Mucosa of rectum (tissue), 2 donors: ENCODE measurements around the gene CDC14B.
"Not testable (repeated sequence)": the region's sequence is repeated elsewhere in the genome, so short reads cannot be mapped to it uniquely, and the experiment has no call there.

Source experiments
- H3K27ac ChIP-seq, 2 donors: one replicate each; pipeline ENCODE4 v1.7.0; 2013; ENCODE audit warnings: inconsistent platforms in 2 of 2, low read depth in 2 of 2, low read length in 2 of 2
- H3K27me3 ChIP-seq, 2 donors: one replicate each; pipeline ENCODE4 v1.7.0; 2013; ENCODE audit warnings: low read length in 2 of 2; ENCODE audit not compliant: control insufficient read depth in 2 of 2, insufficient read depth in 2 of 2
- H3K36me3 ChIP-seq, 2 donors: one replicate each; pipeline ENCODE4 v1.7.0; 2013; ENCODE audit warnings: low read length in 2 of 2; ENCODE audit not compliant: control insufficient read depth in 2 of 2, insufficient read depth in 2 of 2
- H3K4me1 ChIP-seq, 2 donors: one replicate each; pipeline ENCODE4 v1.7.0; 2013; ENCODE audit warnings: low read length in 2 of 2, mild to moderate bottlenecking in 1 of 2; ENCODE audit not compliant: control insufficient read depth in 2 of 2, insufficient read depth in 2 of 2
- H3K4me3 ChIP-seq, 2 donors: one replicate each; pipeline ENCODE4 v1.7.0; 2013; ENCODE audit warnings: low read length in 2 of 2
- H3K9ac ChIP-seq, 2 donors: one replicate each; pipeline ENCODE4 v1.7.0; 2013; ENCODE audit warnings: low read length in 2 of 2, low read depth in 1 of 2, mild to moderate bottlenecking in 1 of 2
- H3K9me3 ChIP-seq, 2 donors: one replicate each; pipeline ENCODE4 v1.7.0; 2013; ENCODE audit warnings: low read length in 2 of 2; ENCODE audit not compliant: control insufficient read depth in 2 of 2
- donor health status: healthy.
- donor health status: Normal muscosa, but diverticular disease.

Gene CDC14B

DNA sequence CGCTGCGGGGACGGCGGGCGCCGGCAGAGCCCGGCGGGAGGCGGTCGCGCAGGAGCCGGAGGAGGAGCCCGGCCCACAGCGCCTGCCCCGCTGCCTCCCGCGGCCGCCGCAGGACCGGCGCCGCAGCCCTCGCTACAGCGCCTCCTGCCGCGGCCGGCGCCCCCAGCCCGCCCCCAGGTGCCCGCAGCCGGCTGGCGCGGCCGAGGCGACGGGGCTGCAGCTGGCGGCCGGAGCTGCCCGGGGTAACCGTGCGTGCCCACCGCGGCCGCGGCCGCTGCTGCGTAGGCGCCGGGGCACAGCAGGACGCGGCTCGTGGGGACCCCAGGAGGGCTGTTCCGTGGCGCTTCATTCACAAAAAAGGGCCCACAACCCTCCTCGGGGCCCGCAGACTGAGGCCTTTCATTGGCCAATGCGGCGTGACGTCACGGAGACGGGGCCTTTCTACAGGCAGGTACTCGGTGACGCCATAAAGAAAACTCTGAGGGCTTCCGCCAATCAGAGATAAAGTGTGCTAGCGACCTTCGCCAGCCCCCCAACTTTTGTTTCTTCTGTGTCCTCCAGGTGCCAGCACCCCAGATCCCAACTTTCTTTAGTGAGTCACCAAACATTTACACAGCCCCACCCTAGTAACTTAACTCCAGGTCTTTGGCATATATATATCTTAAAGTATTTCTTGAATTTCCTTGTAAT is at the start of gene CDC14B:
Gene CDC14B, minus strand, starts transcription at position 353 of the 690 bp plus-strand sequence. CDS start 465 bp downstream, outside the sequence.
- Histone ChIP-seq H3K27ac (peak within 1 kb of the TSS; percentile 48 to 56), H3K4me1 (peaks cover 0 to 4% of the 10 kb centered on the region in 2 donors), H3K9me3 (no peaks in the 10 kb centered on the region), H3K36me3 (no peaks in the 10 kb centered on the region), H3K27me3 (no peaks in the 10 kb centered on the region), H3K9ac (peak within 1 kb of the TSS; percentile 47 to 61), H3K4me3 (peak within 1 kb of the TSS; percentile 75 to 76)

DNA sequence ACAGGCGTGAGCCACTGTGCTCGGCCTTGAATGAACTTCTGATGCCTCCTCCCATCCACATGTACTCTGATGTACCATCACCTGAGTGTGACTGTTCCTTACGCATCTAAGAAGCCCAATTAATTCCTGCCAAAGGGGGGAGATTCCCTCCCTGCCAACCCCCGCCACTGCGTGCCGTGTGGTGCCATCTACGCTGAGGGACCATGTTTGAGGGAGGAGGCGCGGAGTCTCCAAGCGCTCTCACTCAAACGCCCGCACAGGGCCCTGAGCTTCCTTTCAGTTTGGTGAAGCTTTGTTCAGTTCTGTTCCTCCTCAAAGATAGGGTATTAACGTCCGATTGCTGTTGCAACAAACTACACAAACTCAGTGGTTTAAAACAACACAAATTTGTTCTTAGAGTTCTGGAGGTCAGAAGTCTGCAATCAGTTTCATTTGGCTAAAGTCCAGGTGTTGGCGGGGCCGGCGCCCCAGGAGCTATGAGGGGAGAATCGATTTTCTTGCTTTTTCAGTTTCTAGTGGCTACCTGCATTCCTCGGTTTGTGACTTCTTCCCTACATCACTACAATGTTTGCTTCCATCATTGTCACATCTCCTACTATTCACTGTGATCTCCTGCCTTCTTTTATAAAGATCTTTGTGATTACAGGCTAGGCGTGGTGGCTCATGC is 49.4 kb upstream of the CDC14B start:
- H3K9me3 ChIP-seq = no peaks in the 10 kb centered on the region
- H3K36me3 ChIP-seq = no peaks in the 10 kb centered on the region
- no peak overlapping the region for H3K4me3 ChIP-seq
- no peaks in the 10 kb centered on the region for H3K27me3 ChIP-seq
- H3K9ac ChIP-seq = no peak overlapping the region
- H3K27ac ChIP-seq = no peak overlapping the region
- no peaks in the 10 kb centered on the region for H3K4me1 ChIP-seq

DNA sequence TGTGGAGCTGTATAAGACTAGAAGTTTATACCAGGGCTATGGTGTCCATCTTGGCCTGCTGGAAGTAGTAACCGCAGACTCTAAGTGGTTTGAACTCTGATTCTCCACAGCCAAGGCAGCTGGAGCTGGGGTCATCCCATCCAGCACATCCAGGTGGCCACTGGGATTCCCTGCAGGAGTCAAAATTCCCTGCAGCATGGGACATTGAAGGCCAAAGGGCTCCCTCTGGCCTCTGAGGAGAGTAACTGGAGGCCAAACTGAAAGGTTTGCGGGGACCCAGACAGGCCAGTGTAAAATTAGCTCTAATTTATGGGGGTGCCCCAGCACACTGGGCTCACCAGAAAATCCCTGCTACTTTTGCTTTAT is 47.7 kb upstream of the CDC14B start:
- no peak overlapping the region for H3K9ac ChIP-seq
- no peaks in the 10 kb centered on the region for H3K27me3 ChIP-seq
- no peak overlapping the region for H3K4me3 ChIP-seq
- H3K9me3 ChIP-seq = no peaks in the 10 kb centered on the region
- H3K27ac ChIP-seq = no peak overlapping the region
- no peaks in the 10 kb centered on the region for H3K4me1 ChIP-seq
- H3K36me3 ChIP-seq = no peaks in the 10 kb centered on the region

DNA sequence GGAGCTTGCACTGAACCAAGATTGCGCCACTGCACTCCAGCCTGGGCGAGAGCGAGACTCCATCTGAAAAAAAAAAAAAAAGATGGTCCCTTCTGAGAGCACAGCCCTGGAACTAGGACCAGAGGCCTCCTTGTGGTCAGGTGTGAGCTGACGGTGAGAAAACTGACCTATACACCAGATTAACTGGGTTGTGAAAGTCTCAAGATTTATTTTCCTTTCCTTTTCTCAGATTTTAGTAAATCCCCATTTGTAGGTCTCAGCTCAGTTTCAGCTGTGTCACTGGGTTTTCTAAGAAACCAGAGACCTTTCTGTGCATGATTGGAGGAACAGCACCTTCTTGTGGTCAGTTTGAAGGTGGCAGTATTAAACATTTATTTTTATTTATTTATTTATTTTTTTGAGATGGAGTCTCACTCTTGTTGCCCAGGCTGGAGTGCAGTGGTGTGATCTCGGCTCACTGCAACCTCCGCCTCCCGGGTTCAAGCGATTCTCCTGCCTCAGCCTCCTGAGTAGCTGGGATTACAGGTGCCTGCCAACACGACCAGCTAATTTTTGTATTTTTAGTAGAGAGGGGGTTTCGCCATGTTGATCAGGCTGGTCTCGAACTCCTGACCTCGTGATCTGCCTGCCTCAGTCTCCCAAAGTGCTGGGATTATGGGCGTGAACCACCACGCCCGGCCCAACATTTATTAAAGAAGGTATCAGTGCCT is 47.2 kb upstream of the CDC14B start:
- H3K9ac ChIP-seq, H3K36me3 ChIP-seq, H3K27ac ChIP-seq, H3K27me3 ChIP-seq, H3K9me3 ChIP-seq, H3K4me3 ChIP-seq, H3K4me1 ChIP-seq: not testable (repeated sequence)

DNA sequence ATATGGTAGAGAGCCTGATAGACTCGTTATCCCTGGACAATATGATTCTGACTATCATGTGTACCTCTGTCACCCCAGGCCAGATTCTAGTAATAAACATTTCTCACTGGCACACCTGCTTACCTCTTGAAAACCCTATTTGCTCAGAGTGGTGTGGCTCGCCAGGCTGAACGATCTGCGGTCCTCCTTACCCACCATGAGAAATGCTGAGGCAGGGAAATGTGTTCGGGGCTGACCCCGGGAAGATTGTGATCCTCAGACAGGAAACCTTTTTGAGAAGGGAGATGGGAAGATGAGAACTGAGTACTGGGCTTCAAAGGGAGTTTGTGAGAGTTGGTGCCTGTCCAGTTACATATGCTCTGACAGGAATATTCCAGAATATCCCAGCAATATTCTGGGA is 46.1 kb upstream of the CDC14B start:
- no peak overlapping the region for H3K9ac ChIP-seq
- H3K4me1 ChIP-seq = no peaks in the 10 kb centered on the region
- H3K27me3 ChIP-seq = no peaks in the 10 kb centered on the region
- H3K9me3 ChIP-seq = no peaks in the 10 kb centered on the region
- no peak overlapping the region for H3K4me3 ChIP-seq
- H3K27ac ChIP-seq = no peak overlapping the region
- no peaks in the 10 kb centered on the region for H3K36me3 ChIP-seq

DNA sequence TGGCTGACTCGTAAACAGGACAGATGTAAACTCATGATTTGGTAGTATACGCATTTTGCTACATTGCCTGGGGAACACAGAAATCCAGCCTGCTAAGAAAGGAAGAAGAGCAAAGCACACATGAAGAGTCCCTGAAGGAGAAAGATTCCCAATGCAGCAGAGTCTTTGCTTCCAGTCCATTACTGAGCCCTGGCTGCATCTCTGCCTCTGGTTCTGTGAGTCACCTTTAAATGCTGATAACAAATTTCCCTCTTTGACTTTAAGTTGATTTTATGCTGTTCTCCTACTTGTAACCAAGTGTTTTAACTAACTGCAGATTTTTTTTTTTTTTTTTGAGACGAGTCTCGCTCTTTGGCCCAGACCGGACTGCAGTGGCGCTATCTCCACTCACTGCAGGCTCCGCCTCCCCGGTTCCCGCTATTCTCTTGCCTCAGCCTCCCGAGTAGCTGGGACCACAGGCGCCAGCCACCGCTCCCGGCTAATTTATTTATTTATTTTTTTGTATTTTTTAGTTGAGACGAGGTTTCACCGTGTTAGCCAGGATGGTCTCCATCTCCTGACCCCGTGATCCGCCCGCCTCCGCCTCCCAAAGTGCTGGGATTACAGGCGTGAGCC is 44.0 kb upstream of the CDC14B start:
- H3K4me3 ChIP-seq = no peak overlapping the region

DNA sequence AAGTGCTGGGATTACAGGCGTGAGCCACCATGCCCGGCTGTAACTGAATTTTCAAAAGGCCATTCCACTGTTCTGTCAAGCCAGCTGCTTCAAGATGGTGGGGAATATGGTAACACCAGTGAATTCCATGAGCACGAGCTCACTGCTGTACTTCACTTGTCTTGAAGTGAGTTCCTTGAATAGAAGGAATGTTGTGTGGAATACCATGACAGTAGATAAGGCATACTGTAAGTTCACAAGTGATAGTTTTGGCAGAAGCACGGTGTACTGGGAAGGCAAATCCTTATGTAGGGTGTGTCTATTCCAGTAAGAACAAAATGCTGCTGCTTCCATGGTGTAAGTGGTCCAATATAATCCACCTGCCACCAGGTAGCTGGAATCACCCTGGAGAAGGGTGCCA is 42.1 kb upstream of the CDC14B start:
- Histone ChIP-seq H3K9me3 (no peaks in the 10 kb centered on the region), H3K4me1 (no peaks in the 10 kb centered on the region), H3K36me3 (no peaks in the 10 kb centered on the region), H3K4me3 (no peak overlapping the region), H3K27me3 (no peaks in the 10 kb centered on the region), H3K9ac (no peak overlapping the region), H3K27ac (no peak overlapping the region)

More for the DNA sequence above, 44.0 kb upstream of the CDC14B start:
- Histone ChIP-seq H3K36me3 (no peaks in the 10 kb centered on the region), H3K9ac (no peak overlapping the region), H3K27me3 (no peaks in the 10 kb centered on the region), H3K27ac (no peak overlapping the region), H3K9me3 (no peaks in the 10 kb centered on the region), H3K4me1 (no peaks in the 10 kb centered on the region)

DNA sequence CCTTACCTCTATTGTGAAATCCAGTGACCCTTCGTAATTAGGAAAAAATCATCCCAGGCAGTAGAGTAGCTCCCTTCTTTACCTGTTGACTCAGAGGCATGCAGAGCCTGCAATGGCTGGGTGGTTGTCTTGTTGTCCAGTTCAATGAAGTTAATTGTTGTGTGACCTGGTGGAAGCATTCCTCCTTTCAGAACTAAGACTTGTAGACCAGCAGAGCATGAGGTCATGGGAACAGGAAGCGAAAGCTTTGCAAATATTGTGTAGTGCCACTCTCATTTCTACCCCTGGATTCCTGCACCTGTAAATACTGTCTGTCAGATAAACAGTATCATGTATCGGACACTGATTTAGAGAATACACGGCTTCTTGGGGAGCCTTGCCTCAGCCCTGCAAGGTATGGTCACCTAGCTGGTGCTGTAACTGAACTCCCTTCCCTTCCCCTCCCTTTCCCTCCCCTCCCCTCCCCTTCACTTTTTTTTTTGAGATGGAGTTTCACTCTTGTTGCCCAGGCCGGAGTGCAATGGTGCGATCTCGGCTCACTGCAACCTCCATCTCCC is 41.1 kb upstream of the CDC14B start:
- H3K36me3 ChIP-seq = no peaks in the 10 kb centered on the region
- H3K9ac ChIP-seq = no peak overlapping the region
- H3K27ac ChIP-seq = no peak overlapping the region
- no peaks in the 10 kb centered on the region for H3K9me3 ChIP-seq
- no peaks in the 10 kb centered on the region for H3K4me1 ChIP-seq
- no peaks in the 10 kb centered on the region for H3K27me3 ChIP-seq
- no peak overlapping the region for H3K4me3 ChIP-seq

DNA sequence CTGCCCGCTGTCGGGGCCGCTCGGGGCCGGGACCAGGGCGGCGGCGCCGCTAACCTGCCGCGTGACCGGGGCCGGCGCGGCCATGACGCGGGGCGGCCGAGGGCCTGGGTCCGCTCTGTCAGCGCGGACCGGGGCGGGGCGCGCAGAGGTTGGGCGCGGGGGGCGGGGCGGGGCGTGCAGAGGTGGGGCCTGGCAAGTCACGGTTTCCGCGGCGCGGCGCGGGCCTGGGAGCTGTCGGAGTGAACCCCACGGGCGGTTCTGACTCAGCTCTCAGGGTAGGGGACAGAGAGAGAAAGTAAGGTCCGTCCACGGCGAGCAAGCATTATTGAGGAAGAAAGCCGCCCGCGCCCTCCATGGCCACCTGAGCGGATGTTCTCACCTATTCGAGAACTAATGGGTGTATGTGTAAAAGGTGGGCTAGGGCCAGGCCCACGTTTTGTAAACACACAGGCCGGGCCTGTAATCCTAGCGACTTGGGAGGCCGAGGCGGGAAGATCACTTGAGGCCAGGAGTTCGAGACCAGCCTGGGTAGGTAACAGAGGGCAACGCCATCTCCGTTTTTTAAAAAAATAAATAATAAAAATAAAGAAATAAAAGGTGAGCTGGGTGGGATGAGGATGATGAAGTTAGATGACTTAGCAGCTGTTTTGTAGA is 35.7 kb upstream of the CDC14B start, which contains the start of gene PRXL2C:
Gene PRXL2C, minus strand, starts transcription at position 120 of the 654 bp plus-strand sequence. Its CDS starts 36 bp downstream, at position 84.
- H3K4me3 ChIP-seq = peak within 1 kb of the TSS; percentile 66 to 81
- H3K9me3 ChIP-seq = no peaks in the 10 kb centered on the region
- peaks cover 0 to 11% of the 10 kb centered on the region in 2 donors for H3K4me1 ChIP-seq
- peak within 1 kb of the TSS; percentile 85 to 87 for H3K27ac ChIP-seq
- peak within 1 kb of the TSS; percentile 73 to 76 for H3K9ac ChIP-seq
- no peaks in the 10 kb centered on the region for H3K27me3 ChIP-seq
- H3K36me3 ChIP-seq = no peaks in the 10 kb centered on the region
